Choroid plexus epithelial cell (primary cell): ENCODE results near the gene ASTE1.
A peak's percentile ranks its signal among the peaks of the same experiment; 100 is the strongest.
"Not testable (repeated sequence)": the region's sequence is repeated elsewhere in the genome, so short reads cannot be mapped to it uniquely, and the experiment has no call there.

Experiments used
- DNase-seq: peaks from one replicate; pipeline ENCODE4 v3.0.0-alpha.2; 2010; ENCODE audit warnings: low read depth
- H3K4me3 ChIP-seq: 2 replicates; pipeline ENCODE4 v1.5.1; 2011; ENCODE audit warnings: low read depth, mild to moderate bottlenecking, control low read depth, low read length, moderate library complexity
- TF ChIP-seq, protein P1 (sequence below): conservative IDR thresholded peaks from 2 replicates; pipeline ENCODE4 v1.5.1; 2011; ENCODE audit warnings: low read depth, mild to moderate bottlenecking, control low read depth, inconsistent platforms, low read length, moderate library complexity

ASTE1 gene

DNA sequence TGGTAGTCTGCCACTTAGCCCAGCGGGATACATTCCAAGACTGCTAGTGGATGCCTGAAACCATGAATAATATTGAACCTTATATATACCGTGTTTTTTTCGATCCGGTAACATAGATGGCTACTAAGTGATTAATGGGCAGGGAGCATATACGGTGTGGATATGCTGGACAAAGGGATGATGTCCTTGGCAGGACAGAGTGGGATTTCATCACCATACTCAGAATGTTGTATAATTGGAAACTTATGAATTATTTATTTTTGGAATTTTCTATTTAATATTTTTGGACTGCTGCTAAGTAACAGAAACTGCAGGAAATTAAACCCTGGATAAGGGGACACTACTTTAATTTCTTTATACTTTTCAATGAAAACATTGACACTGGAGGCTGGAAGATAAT lies 53.2 kb downstream of the ASTE1 start:
- no peak for DNase-seq
- TF ChIP-seq, protein P1, sequence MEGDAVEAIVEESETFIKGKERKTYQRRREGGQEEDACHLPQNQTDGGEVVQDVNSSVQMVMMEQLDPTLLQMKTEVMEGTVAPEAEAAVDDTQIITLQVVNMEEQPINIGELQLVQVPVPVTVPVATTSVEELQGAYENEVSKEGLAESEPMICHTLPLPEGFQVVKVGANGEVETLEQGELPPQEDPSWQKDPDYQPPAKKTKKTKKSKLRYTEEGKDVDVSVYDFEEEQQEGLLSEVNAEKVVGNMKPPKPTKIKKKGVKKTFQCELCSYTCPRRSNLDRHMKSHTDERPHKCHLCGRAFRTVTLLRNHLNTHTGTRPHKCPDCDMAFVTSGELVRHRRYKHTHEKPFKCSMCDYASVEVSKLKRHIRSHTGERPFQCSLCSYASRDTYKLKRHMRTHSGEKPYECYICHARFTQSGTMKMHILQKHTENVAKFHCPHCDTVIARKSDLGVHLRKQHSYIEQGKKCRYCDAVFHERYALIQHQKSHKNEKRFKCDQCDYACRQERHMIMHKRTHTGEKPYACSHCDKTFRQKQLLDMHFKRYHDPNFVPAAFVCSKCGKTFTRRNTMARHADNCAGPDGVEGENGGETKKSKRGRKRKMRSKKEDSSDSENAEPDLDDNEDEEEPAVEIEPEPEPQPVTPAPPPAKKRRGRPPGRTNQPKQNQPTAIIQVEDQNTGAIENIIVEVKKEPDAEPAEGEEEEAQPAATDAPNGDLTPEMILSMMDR, result no peak
- no peak overlapping the region for H3K4me3 ChIP-seq

DNA sequence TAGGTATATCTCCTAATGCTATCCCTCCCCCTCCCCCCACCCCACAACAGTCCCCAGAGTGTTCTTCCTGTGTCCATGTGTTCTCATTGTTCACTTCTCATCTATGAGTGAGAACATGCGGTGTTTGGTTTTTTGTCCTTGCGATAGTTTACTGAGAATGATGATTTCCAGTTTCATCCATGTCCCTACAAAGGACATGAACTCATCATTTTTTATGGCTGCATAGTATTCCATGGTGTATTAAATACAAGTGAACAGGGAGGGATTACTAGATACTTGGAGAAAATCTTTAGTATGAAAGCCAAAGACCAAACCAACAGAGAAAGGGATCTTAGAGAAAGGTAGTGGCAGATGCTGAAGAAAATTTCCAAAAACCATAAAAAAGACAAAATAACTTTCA lies 54.0 kb downstream of the ASTE1 start:
- DNase-seq, H3K4me3 ChIP-seq: not testable (repeated sequence)

DNA sequence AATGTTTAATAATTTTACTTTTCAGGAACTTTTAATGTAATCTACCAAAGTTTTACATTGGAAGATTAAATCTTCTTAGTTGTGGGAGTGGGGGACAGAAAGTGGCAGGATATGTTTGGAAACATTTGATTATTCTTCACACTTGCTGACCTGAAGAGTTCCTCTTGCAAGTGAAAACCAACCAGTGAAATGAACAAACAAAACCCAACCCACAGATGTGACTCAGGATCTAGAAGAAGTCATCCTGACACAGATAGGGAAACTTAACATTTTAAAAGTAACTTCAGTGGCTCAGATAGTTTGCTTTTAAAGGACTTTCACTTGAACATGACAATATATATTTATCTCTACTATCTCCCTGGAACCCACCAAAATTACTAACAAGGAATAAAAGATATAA lies 55.4 kb downstream of the ASTE1 start:
- no peak overlapping the region for H3K4me3 ChIP-seq
- TF ChIP-seq, protein P1, result no peak
- DNase-seq, result peak; percentile 49

DNA sequence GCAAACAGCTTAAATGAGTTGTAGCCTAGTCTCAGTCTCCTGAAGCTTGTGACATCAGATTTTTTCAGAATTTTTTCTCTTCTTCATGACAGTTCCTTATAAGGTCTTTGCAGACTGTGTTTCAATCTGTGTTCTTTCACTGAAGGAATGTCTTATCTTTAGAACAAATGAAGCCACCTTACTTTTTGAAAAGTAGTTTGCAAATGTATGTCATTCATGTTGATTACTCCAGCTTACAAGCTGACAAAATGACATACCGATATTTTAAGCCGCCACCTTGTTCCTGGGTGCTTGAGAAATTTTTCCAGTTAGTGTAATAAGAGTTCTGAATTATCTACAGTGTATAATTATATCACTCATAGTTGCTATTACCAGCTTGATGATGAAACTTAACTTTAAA lies 57.0 kb downstream of the ASTE1 start:
- DNase-seq, result peak; percentile 34
- no peak overlapping the region for H3K4me3 ChIP-seq
- TF ChIP-seq, protein P1, result no peak

DNA sequence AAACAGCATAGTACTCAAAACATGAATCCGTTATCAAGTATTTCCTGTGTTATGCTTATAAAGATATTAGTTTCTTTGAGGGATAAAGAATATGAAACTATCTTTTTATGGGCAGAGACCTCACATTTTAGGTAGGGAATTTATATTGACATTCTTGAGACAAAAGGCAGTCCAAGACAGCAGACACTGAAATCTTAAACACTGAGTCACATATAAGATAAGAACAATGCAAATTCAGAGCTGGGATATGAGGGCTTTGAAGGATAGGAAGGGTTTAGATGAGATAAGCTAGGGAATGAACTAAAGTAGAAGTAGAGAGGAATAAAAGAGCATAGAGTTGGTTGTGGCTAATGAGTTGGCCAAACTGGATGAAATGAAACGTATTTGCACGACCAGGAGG lies 58.4 kb downstream of the ASTE1 start:
- TF ChIP-seq, protein P1, result no peak
- no peak overlapping the region for H3K4me3 ChIP-seq
- peak; percentile 69 for DNase-seq

DNA sequence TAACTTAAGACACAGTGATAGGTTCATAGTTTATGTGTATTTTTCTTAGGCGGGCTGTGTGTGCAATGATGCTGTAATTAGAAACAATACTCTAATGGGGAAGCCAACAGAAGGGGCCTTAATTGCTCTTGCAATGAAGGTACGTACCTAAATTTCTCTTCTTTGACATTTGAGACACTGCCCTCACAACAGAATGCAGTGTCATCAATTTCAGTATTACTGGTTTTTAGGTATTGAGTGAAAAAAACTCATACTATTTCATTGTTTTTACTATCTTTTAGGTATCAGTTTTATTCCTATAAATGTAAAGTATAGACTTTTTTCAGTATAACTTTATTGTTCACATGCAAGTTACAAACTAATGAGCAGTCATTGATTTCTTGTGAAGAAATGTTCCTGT lies 59.3 kb downstream of the ASTE1 start:
- no peak for DNase-seq
- H3K4me3 ChIP-seq, result no peak overlapping the region
- TF ChIP-seq, protein P1, result no peak

DNA sequence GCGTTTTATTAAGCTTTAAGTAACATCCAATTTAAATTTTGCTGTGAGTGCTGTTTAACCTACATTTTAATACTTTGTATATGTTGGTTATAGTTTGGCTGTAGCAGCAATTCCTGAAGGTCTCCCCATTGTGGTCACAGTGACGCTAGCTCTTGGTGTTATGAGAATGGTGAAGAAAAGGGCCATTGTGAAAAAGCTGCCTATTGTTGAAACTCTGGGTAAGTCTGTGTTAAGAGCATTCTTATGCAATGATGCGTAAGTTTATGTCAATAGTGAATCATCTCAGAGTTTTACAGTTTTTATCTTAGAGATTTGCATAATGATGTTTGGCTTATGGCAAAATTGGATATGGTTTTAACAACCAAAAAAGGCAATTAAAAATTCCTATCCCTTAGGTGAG lies 62.7 kb downstream of the ASTE1 start:
- H3K4me3 ChIP-seq, result no peak overlapping the region
- TF ChIP-seq, protein P1, result no peak
- DNase-seq, result peak; percentile 95
